Stimulated activated CD4-positive, alpha-beta T cell treated with anti-CD3 and anti-CD28 coated beads, Interleukin-1b, Interleukin-23, amount 100 ng/mL, for 1 hour (primary cell): ENCODE data around the gene WDR91.

Source experiments
- DNase-seq, 2 donors: peaks; one replicate each; pipeline ENCODE4 v3.0.0-alpha.2; 2020; ENCODE audit warnings: low read depth in 2 of 2

The WDR91 gene

GRCh38 chr7:135211179-135211945 is at the start of gene WDR91:
TSS of gene WDR91 (minus strand) at chr7:135211526. CDS start at chr7:135211502, 24 bp downstream.
- DNase-seq, result peak; percentile 95 to 99

GRCh38 chr7:135260470-135260869 is 49.1 kb upstream of the WDR91 start:
- no peak for DNase-seq

- DNase-seq, result no peak
These were observed 48.4 kb upstream of the WDR91 start for GRCh38 chr7:135259702-135260101.

- no peak for DNase-seq
These were observed 47.3 kb upstream of the WDR91 start for GRCh38 chr7:135258585-135258984.

- no peak for DNase-seq
These were observed 46.5 kb upstream of the WDR91 start for GRCh38 chr7:135257790-135258189.

GRCh38 chr7:135253851-135254771 is 42.8 kb upstream of the WDR91 start:
- DNase-seq, result no peak

GRCh38 chr7:135251496-135252391 is 40.4 kb upstream of the WDR91 start:
- DNase-seq, result no peak

- DNase-seq, result no peak
These were observed 37.2 kb upstream of the WDR91 start for GRCh38 chr7:135248546-135248945.

GRCh38 chr7:135247746-135248471 is 36.6 kb upstream of the WDR91 start:
- no peak for DNase-seq

GRCh38 chr7:135246191-135246825 is 35.0 kb upstream of the WDR91 start:
- no peak for DNase-seq

GRCh38 chr7:135245226-135246190 is 34.2 kb upstream of the WDR91 start:
- DNase-seq, result no peak

GRCh38 chr7:135242096-135242684 is 30.9 kb upstream of the WDR91 start:
- DNase-seq, result no peak

GRCh38 chr7:135240441-135240840 is 29.1 kb upstream of the WDR91 start:
- no peak for DNase-seq

- DNase-seq, result no peak
These were observed 27.9 kb upstream of the WDR91 start for GRCh38 chr7:135239263-135239662.

- DNase-seq, result no peak
These were observed 26.9 kb upstream of the WDR91 start for GRCh38 chr7:135238112-135238744.

- DNase-seq, result no peak
These were observed 25.4 kb upstream of the WDR91 start for GRCh38 chr7:135236727-135237126.

- DNase-seq, result no peak
These were observed 24.5 kb upstream of the WDR91 start for GRCh38 chr7:135235841-135236240.

GRCh38 chr7:135234727-135235126 is 23.4 kb upstream of the WDR91 start:
- DNase-seq, result no peak
